DOHH2 (cell line): Measurements from ENCODE around the gene PLCB4.

Source experiments
- CTCF ChIP-seq: fragments of 200-600 bp; sonication (generic); IDR thresholded peaks from one replicate; pipeline ENCODE4 v1.5.1; 2014; ENCODE audit warnings: antibody characterized with exemption, mild to moderate bottlenecking, low read depth, low read length; ENCODE audit not compliant: poor library complexity, severe bottlenecking
- EZH2phosphoT487 ChIP-seq: fragments of 200-600 bp; sonication (generic); IDR thresholded peaks from 2 replicates; pipeline ENCODE4 v1.6.1; 2017; ENCODE audit warnings: borderline replicate concordance, mild to moderate bottlenecking, antibody characterized with exemption, low read length, moderate library complexity, mixed read lengths

- TF ChIP-seq CTCF (no peak), EZH2phosphoT487 (no peak)
These were observed 96.4 kb downstream of the PLCB4 start for GRCh38 chr20:9165261-9165660.
